COR-L47 (cell line): Measurements from ENCODE around the gene KCNJ2.

Source experiments
- DNase-seq: peaks from one replicate; lab custom pipeline; 2025; lab: John Stamatoyannopoulos, UW

Gene KCNJ2

DNA sequence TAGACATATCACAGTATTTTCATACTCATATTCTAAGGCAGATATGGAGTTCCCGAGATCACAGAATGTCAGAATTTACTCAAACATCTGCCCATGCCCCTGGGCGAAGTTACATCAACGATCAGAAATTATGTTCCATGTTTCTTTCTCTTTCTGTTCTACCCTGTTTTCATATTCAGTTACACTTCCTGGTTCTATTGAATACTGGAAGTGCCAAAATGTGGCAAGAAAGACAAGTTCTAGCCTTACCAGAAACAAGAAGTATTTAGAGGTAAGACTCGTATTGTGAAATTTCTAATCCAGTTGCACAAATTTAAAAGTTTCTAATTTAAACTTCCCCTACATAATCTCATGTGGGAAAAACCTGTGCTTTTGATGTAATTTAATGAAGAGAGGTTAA is 36.1 kb downstream of the KCNJ2 start:
- DNase-seq = no peak

DNA sequence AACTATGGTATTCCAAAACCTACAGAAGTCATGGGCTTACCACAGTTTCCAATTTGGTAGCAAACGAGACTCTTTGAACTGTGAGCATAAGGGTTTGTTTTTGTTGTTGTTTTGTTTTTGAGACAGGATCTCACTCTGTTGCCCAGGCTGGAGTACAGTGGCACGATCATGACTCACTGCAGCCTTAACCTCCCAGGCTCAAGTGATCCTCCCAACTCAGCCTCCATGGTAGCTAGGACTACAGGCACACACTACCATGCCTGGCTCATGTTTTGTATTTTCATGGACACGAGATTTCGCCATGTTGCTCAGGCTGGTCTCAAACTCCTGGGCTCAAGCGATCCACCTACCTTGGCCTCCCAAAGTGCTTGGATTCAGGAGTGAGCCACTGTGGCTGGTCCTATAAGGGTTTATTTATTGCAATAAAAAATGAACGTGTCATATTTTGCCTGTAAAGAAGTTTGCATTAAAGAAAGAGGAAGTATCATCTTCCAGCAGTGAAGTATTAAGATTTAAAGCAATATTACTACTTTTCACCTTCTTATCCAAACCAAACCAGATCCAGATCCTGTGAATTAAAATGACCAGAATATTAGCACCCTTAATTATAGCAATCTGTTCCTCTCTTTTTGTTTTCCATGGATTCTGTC is 37.2 kb downstream of the KCNJ2 start:
- no peak for DNase-seq

DNA sequence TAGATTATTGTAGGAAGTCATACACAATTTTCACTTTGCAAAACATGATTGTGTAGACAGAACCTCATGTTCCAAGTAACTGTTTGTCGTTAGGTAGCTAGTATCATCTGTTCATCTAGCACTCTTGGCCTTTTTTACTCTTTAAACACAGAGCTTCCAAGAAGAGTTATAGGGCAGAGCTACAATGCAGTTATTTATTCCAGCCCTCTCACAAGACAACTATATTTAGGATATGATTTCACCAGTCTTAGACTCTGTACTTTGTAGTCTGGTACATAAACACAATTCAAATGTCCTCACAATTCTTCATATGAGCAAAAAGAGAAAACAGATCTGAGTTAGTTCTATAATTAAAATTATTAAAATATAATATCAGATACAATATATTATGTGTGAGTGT is 37.9 kb downstream of the KCNJ2 start:
- DNase-seq = no peak

DNA sequence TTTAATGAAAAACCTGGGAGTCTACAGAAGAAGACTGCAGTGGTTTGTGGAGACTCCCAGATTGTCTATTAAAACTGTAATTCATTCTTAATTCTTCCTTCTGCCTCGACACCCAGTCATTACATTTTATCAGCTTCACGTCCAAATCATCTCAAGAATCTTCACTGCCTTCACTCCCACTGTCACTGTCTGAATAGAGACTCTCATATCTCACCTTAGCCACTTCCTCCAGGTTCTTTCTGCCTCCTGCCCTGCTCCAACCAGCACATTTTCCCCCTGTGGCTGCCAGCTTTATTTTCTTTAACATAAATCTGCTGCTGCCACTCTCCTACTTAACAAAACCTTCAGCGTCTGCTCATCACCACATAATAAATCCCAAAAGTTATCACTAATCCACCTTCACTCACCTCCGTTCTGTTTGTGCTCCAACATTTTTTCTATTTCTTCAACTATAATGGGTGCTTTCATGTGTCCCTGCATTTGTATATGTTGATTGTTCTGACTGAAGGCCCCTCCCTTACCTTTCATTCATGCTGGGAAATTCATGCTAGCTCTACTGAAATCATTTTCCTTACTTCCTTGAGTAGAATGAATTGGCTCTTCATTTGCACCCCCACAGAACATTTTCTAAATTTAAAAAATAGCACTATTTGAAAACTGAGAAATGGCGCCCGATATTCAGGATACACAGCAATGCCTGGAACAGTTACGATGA is 38.9 kb downstream of the KCNJ2 start:
- no peak for DNase-seq

DNA sequence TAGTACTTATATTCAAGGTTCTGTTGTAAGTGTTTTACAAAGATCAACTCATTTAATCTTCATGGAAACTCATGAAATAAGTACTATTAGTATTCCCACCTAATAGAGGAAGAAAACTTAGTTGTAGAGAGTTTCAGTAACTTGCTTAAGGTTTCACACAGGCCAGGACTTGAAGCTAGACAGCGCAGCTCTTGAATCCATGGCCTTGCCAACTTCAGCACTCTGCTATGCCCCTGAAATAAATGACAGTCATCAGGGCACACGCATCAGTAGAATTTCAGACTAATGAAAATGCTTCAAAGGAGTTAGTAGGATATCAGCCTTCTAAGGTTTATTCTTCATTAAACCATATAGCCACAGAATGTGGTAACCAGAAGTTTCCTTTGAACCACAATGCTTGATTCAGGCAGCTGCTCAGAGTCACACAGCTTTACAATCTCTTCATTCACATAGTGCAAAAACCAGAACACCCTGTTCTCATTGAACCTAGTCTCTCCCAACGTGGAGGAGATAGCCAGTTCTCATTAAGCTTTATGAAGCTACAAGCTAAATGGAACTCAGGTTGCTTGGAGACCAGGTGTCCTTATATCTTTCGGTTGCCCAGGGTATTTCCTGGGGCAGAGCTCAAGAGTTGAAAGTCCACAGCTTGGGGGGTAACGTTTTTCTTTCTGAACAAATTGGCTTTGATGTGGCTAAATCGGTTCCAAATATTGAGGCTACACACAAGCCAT is 39.7 kb downstream of the KCNJ2 start:
- no peak for DNase-seq

DNA sequence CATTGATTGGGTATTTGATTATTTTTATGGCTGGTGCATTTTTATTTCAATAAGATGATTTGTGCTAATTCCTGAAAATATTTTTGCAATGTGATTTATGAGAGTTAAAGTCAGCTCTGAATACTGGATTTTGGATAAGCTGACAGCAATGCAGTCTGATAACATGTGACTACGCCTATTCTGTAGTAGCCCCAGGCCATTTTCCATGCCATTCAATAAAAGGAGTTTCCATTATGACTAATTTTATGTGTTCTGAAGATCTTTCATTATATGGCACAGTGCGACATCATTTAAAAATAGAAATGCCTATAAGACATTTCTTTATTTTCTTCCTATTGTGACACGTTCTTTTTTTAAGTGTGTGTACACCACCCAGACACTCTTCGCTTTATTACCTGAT is 46.3 kb downstream of the KCNJ2 start:
- DNase-seq = no peak

DNA sequence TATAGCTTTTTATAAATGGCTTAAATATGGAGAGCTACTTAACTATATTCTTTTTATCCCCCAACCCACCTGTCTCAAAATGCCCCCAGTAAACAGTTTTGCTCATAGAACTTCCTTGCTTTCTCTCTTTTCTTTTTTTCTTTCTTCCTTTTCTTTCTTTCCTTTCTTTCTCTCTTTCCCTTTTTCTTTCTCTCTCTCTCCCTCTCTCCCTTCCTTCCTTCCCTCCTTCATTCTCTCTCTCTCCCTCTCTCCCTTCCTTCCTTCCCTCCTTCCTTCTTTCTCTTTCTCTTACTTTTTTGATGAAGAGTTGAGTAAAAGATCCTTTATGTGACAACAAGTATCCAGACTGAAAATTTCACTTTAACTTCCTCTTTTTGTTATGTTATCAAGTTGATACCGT is 48.2 kb downstream of the KCNJ2 start:
- no peak for DNase-seq

DNA sequence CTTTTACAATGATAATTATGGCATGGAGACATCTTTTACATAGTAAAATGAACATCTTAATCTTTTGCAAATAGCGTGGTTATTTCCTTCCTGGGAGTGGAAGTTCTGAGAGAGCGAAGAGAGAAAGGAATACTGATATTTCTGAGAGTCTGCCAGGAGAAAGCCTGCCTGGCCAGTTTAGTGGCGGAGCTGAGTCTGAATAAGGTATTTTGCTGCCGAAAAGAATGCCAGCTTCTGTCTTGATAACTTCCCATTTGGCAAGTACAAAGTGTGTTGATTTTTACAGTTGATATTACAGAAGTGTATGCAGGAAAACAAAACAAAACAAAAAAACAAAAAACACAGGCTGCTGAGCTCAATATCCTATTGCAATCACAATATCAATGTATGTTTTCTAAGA is 55.9 kb downstream of the KCNJ2 start:
- DNase-seq = no peak
